Lower leg skin (tissue), 4 donors: ENCODE results near the gene IFT27. TPM values are rescaled to one million over a fixed set of nuclear protein-coding genes. Genes with fewer than 3 reads are reported as not detected.

ENCODE experiments used
- DNase-seq, 2 donors: peaks; one replicate each; pipeline ENCODE4 v3.0.0-alpha.2; 2019; ENCODE audit warnings: low spot score in 2 of 2
- H3K4me3 ChIP-seq: fragments of 200-600 bp; sonication (generic); 2 replicates; pipeline ENCODE4 v1.5.1; 2017; ENCODE audit warnings: mild to moderate bottlenecking, low read depth; ENCODE audit not compliant: poor library complexity, severe bottlenecking
- CTCF ChIP-seq, 3 donors: fragments of 450-650 bp; IDR thresholded peaks; one replicate each; pipeline ENCODE4 v1.5.1; 2016; ENCODE audit warnings: antibody characterized with exemption in 3 of 3, mild to moderate bottlenecking in 3 of 3, moderate library complexity in 2 of 3
- POLR2A ChIP-seq, 2 donors: fragments of 450-650 bp; IDR thresholded peaks; one replicate each; pipeline ENCODE4 v1.6.1; 2016 to 2017; ENCODE audit warnings: antibody characterized with exemption in 2 of 2, mild to moderate bottlenecking in 1 of 2, moderate library complexity in 1 of 2
- whole genome bisulfite sequencing, 2 donors: methylation state at CpG; one replicate each; pipeline ENCODE4 v1.1.5; 2018; 5-methylcytosine and 5-hydroxymethylcytosine counted together
- intact Hi-C: fragments of 100-400 bp; cut with DNase I; formaldehyde crosslinking; loops from one replicate; pipeline ENCODE4 v1.15.0; 2023; ENCODE audit warnings: low total_unique reads
- total RNA-seq, 4 donors: library from RNA; depleted of rRNA; stranded (reverse); fragments of >200 nt; gene quantifications; one replicate each; pipeline ENCODE4 v1.1.0, GENCODE V29; 2016

IFT27 gene
- total RNA-seq, 4 donors from 2014 or later, result 4.3 to 9.3 (median 8.7) TPM

GRCh38 chr22:36729321-36729720 lies 46.6 kb downstream of the IFT27 start:
- H3K4me3 ChIP-seq, result no peak overlapping the region
- TF ChIP-seq POLR2A (IDR thresholded peaks at IDR 0.05) (no peak), CTCF (IDR thresholded peaks at IDR 0.05) (no peak)
- peak in 1 of 2 donors; percentile 58 for DNase-seq
- intact Hi-C loops, result no loop called here
- WGBS, 2 donors, result 75 to 76% methylated on average over 7 of the region's 7 CpGs

GRCh38 chr22:36728505-36728904 lies 47.4 kb downstream of the IFT27 start:
- DNase-seq, result peak in 1 of 2 donors; percentile 70
- 79 to 81% methylated on average over 5 of the region's 5 CpGs for WGBS, 2 donors
- no peak overlapping the region for H3K4me3 ChIP-seq
- TF ChIP-seq POLR2A (IDR thresholded peaks at IDR 0.05), result no peak
- no peak for TF ChIP-seq CTCF (IDR thresholded peaks at IDR 0.05)
- intact Hi-C loops, result no loop called here

GRCh38 chr22:36727927-36728488 lies 47.9 kb downstream of the IFT27 start:
- 74 to 75% methylated on average over 8 of the region's 8 CpGs for WGBS, 2 donors
- DNase-seq, result no peak
- TF ChIP-seq POLR2A (IDR thresholded peaks at IDR 0.05) (no peak), CTCF (IDR thresholded peaks at IDR 0.05) (no peak)
- H3K4me3 ChIP-seq, result no peak overlapping the region
- intact Hi-C loops, result no loop called here

- DNase-seq, result peak in 1 of 2 donors; percentile 64
- H3K4me3 ChIP-seq, result no peak overlapping the region
- 78 to 80% methylated on average over 7 of the region's 7 CpGs for WGBS, 2 donors
- intact Hi-C loops, result no loop called here
- TF ChIP-seq CTCF (IDR thresholded peaks at IDR 0.05) (no peak), POLR2A (IDR thresholded peaks at IDR 0.05) (no peak)
These were observed 48.8 kb downstream of the IFT27 start for GRCh38 chr22:36727110-36727509.

GRCh38 chr22:36726007-36726380 lies 49.9 kb downstream of the IFT27 start:
- TF ChIP-seq POLR2A (IDR thresholded peaks at IDR 0.05), result no peak
- no peak for TF ChIP-seq CTCF (IDR thresholded peaks at IDR 0.05)
- WGBS, 2 donors, result 73 to 80% methylated on average over 9 of the region's 9 CpGs
- intact Hi-C loops, result no loop called here
- no peak overlapping the region for H3K4me3 ChIP-seq
- peak in 1 of 2 donors; percentile 46 for DNase-seq
